HTERT RPE-1 (cell line): ENCODE measurements around the gene TMCO4.

Source experiments
- in situ Hi-C: fragments of 300-500 bp; cut with MboI; formaldehyde crosslinking; loops from 4 replicates; pipeline ENCODE4 v1.14.3; 2020; ENCODE audit warnings: low sequenced_read_pairs

The TMCO4 gene

DNA sequence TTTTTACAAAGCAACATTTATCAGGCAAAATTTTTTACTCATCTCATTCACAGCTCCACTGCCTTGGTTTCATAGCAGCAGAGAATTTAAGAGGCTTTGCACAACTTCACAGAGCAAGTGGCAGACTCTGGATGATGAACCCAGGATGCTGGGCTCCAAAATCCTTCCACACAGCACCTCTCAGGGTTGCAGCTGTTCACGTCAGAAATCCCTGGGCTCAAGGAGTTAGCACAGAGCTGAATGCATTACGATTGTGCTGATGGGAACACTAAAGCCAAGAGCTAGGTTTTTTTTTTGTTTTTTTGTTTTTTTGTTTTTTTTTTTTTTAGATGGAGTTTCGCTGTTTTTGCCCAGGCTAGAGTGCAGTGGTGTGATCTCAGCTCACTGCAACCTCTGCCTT is 137.4 kb downstream of the TMCO4 start:
- in situ Hi-C loops, result no loop called here

GRCh38 chr1:19661721-19662228 is 137.9 kb downstream of the TMCO4 start:
- in situ Hi-C loops, result no loop called here

DNA sequence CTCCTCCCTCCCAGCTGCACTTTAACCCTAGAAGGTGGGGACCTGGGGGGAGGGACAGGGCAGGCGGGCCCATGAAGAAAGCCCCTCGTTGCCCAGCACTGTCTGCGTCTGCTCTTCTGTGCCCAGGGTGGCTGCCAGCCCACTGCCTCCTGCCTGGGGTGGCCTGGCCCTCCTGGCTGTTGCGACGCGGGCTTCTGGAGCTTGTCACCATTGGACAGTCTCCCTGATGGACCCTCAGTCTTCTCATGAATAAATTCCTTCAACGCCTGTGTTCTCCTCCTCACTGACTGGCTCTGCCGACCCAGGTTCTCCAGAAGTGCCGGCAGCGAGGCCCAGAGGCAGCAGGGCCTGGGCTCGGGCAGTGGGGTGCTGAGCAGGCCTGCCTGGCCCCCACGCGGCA is 141.5 kb downstream of the TMCO4 start:
- in situ Hi-C loops, result no loop called here

DNA sequence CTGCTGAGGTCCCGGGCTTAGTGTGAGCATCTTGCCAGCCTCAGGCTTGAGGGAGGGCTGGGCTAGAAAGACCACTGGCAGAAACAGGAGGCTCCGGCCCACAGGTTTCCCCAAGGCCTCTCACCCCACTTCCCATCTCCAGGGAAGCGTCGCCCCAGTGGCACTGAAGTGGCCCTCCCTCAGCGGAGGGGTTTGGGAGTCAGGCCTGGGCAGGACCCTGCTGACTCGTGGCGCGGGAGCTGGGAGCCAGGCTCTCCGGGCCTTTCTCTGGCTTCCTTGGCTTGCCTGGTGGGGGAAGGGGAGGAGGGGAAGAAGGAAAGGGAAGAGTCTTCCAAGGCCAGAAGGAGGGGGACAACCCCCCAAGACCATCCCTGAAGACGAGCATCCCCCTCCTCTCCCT is 142.2 kb downstream of the TMCO4 start:
- in situ Hi-C loops, result no loop called here

- in situ Hi-C loops, result no loop called here
These were observed 142.8 kb downstream of the TMCO4 start for GRCh38 chr1:19656780-19657466.

- in situ Hi-C loops, result no loop called here
These were observed 143.5 kb downstream of the TMCO4 start for GRCh38 chr1:19656134-19656779.

GRCh38 chr1:19655718-19656080 is 144.0 kb downstream of the TMCO4 start:
- in situ Hi-C loops, result no loop called here

GRCh38 chr1:19654886-19655717 is 144.6 kb downstream of the TMCO4 start:
- in situ Hi-C loops, result no loop called here

GRCh38 chr1:19654386-19654785 is 145.3 kb downstream of the TMCO4 start:
- in situ Hi-C loops, result no loop called here

GRCh38 chr1:19651141-19651737 is 148.5 kb downstream of the TMCO4 start:
- in situ Hi-C loops, result no loop called here

GRCh38 chr1:19650416-19651140 is 149.1 kb downstream of the TMCO4 start:
- in situ Hi-C loops, result no loop called here

DNA sequence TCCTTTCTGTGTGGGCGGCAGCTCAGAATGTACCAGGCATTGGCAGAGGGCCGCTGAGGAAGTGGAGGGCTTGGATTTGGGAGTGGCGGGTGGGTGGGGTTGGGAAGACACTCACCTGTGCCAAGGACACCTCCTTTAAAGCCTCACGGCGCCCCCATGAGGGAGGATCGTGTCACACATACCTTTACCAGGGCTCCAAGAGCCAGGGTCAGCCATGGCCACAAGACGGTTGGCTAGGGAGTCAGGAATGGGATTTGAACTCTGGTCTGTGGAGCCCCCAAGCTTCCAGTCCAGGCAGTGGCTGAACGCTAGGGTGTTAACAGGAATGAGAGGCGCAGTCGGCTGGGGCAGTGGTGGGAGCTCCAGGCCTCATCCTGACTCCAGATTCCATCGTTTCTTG is 151.0 kb downstream of the TMCO4 start:
- in situ Hi-C loops, result no loop called here

GRCh38 chr1:19648239-19648638 is 151.5 kb downstream of the TMCO4 start:
- in situ Hi-C loops, result no loop called here

GRCh38 chr1:19647643-19648042 is 152.1 kb downstream of the TMCO4 start:
- in situ Hi-C loops, result no loop called here

GRCh38 chr1:19646377-19647319 is 153.1 kb downstream of the TMCO4 start:
- in situ Hi-C loops, result no loop called here

GRCh38 chr1:19645411-19646251 is 154.1 kb downstream of the TMCO4 start:
- in situ Hi-C loops, result no loop called here

- in situ Hi-C loops, result no loop called here
These were observed 154.9 kb downstream of the TMCO4 start for GRCh38 chr1:19644681-19645410.

DNA sequence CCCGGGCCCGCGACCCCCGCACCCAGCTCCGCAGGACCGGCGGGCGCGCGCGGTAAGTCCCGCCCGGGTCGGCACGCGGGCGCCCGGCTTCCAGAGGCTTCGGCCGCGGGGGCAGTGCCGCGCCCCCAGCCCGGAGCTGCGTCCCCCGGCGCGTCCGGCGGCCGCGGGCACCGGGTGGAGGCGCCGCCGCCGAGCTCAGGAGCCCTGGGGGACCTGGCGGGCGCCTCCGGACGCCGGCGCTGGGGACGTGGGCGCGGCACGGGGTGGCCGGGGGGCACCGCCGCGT is 155.4 kb downstream of the TMCO4 start:
- in situ Hi-C loops, result no loop called here
